ENCODE measurements around the gene SUGCT. TPM values are rescaled to one million over a fixed set of nuclear protein-coding genes. Genes with fewer than 3 reads are reported as not detected.

SUGCT gene
- total and polyA plus RNA-seq, 2 of the 13 experiments (the other 11 are each of a cell fraction or from before 2014, with no cell fraction given), result 10.1 to 22.2 TPM

GRCh38 chr7:40726559-40726958, 591.8 kb downstream of the SUGCT start (continued):
- no peak for TF ChIP-seq PRDM15 (CRISPR knock-in tag; IDR thresholded peaks at IDR 0.05)
- TF ChIP-seq MTERF4 (CRISPR knock-in tag; IDR thresholded peaks at IDR 0.05), result no peak
- no peak for TF ChIP-seq AKAP8 (CRISPR knock-in tag; IDR thresholded peaks at IDR 0.05)
- TF ChIP-seq HMG20B (CRISPR knock-in tag; conservative IDR thresholded peaks at IDR 0.05), result no peak
- TF ChIP-seq ZNF777 (CRISPR knock-in tag; IDR thresholded peaks at IDR 0.05), result no peak
- TF ChIP-seq ZBTB42 (CRISPR knock-in tag; IDR thresholded peaks at IDR 0.05), result no peak

GRCh38 chr7:40733114-40733513, 598.3 kb downstream of the SUGCT start:
- Histone ChIP-seq H2AFZ (ENCODE audit: low read length) (no peak overlapping the region), H3K9me3 (ENCODE audit: low read length) (0 out of 2 replicates have a peak, but pooled peaks cover 3% of the 10 kb centered on the region), H3K4me1 (ENCODE audit: insufficient read depth, low read length) (peaks cover 19% of the 10 kb centered on the region), H4K20me1 (ENCODE audit: insufficient read depth, low read length) (no peaks in the 10 kb centered on the region), H3K9ac (ENCODE audit: insufficient read depth, low read depth, low read length) (no peak overlapping the region), H3K36me3 (replicated peaks in 1 of 2; ENCODE audit: control insufficient read depth in 1 of 2, insufficient read depth in 2 of 2, low read length in 2 of 2) (no peaks in the 10 kb centered on the region), H3K79me2 (ENCODE audit: insufficient read depth, low read length) (no peaks in the 10 kb centered on the region), H3K27ac (ENCODE audit: extremely low read length, insufficient read depth, low read length) (peak overlapping the region; percentile 17), H3K4me3 (replicated peaks in 1 of 3; ENCODE audit: insufficient read depth in 1 of 3, low read depth in 2 of 3, low read length in 3 of 3) (no peak overlapping the region), H3K27me3 (ENCODE audit: control insufficient read depth in 1 of 2, insufficient read depth in 2 of 2, low read length in 2 of 2) (no peaks in the 10 kb centered on the region), H3K4me2 (ENCODE audit: low read depth, low read length) (peak overlapping the region; percentile 28)
- ChIA-PET POLR2A (no interaction called here), CTCF (ENCODE audit: low intra/inter-chr PET ratio, low total read pairs) (no interaction called here)
- intact Hi-C loops (cut with micrococcal nuclease; ENCODE audit: unreplicated experiment), result no loop called here
- peak; percentile 73 for ATAC-seq
- no peak for FAIRE-seq
- no TSS peak for BruUV-seq (replicated peaks)
- in situ Hi-C loops (cut with HindIII; ENCODE audit: extremely low pct_ligation_motif_present, low pct_unique_long_range_greater_than_20kb), result no loop called here
- DNase-seq (ENCODE audit: low spot score), result peak; percentile 80
- TF ChIP-seq ZNF644 (CRISPR knock-in tag; IDR thresholded peaks at IDR 0.05; ENCODE audit: low read depth) (no peak), HDAC2 (CRISPR knock-in tag; IDR thresholded peaks at IDR 0.05) (peak; percentile 38; the same call in 1 of the 2 replicates), EP300 (IDR thresholded peaks at IDR 0.05; ENCODE audit: low read depth in 2 of 2, low read length in 2 of 2) (peak in 1 of 2 experiments; percentile 64; a peak in 1 of 4 replicates), EP300 (CRISPR knock-in tag; IDR thresholded peaks at IDR 0.05; ENCODE audit: borderline replicate concordance) (peak; percentile 56; the same call in 1 of the 2 replicates), NFE2 (CRISPR knock-in tag; IDR thresholded peaks at IDR 0.05) (peak; percentile 33; the same call in 1 of the 2 replicates), RERE (CRISPR knock-in tag; IDR thresholded peaks at IDR 0.05; ENCODE audit: low read depth) (peak; percentile 29; the same call in 1 of the 2 replicates), FOXA3 (CRISPR knock-in tag; IDR thresholded peaks at IDR 0.05) (peak; percentile 13; the same call in 1 of the 2 replicates), ATF3 (CRISPR knock-in tag; IDR thresholded peaks at IDR 0.05) (peak; percentile 22; the same call in 1 of the 2 replicates)
